Ishikawa (cell line): ENCODE measurements around the gene TRABD.

Experiments used
- FOXM1 ChIP-seq: IDR thresholded peaks from 2 replicates; pipeline ENCODE4 v1.6.1; 2012; ENCODE audit warnings: low read depth, borderline replicate concordance
- TF ChIP-seq, protein P1 (sequence below): IDR thresholded peaks from 2 replicates; pipeline ENCODE4 v1.6.1; 2012

DNA sequence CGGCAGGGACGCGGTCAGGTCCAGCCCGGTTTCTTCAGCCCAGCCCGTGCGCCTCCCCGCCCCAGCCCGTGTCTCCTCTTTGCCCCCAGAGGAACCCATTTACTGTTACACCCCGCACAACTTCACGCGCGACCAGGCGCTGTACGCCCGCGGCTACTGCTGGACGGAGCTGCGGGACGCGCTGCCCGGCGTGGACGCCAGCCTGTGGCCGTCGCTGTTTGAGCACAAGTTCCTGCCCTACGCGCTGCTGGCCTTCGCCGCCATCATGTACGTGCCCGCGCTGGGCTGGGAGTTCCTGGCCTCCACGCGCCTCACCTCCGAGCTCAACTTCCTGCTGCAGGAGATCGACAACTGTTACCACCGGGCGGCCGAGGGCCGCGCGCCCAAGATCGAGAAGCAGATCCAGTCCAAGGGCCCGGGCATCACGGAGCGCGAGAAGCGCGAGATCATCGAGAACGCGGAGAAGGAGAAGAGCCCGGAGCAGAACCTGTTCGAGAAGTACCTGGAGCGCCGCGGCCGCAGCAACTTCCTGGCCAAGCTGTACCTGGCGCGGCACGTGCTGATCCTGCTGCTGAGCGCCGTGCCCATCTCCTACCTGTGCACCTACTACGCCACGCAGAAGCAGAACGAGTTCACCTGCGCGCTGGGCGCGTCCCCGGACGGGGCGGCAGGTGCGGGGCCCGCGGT is 8.7 kb upstream of the TRABD start:
- TF ChIP-seq, protein P1, sequence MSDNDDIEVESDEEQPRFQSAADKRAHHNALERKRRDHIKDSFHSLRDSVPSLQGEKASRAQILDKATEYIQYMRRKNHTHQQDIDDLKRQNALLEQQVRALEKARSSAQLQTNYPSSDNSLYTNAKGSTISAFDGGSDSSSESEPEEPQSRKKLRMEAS = no peak
- no peak for TF ChIP-seq FOXM1
